RWPE1 (cell line): ENCODE data around the gene C12orf50.

Experiments
- CTCF ChIA-PET: fragments of 350-600 bp; sonication (Branson Sonifier 250); formaldehyde crosslinking; extraction: SDS; loops from one replicate; lab custom pipeline; 2021; lab: Yijun Ruan, JAX
- POLR2A ChIA-PET: fragments of 400-600 bp; formaldehyde crosslinking; extraction: SDS; loops from one replicate; lab custom pipeline; 2020; ENCODE audit warnings: antibody characterized with exemption; ENCODE audit not compliant: low non-redundant PET; lab: Yijun Ruan, JAX
- DNase-seq: peaks from one replicate; pipeline ENCODE4 v3.0.0; 2012; ENCODE audit warnings: low spot score
- H3K27ac ChIP-seq: fragments of 450-650 bp; 2 replicates; pipeline ENCODE4 v1.5.1; 2017
- TF ChIP-seq, protein P1 (sequence below): fragments of 450-650 bp; conservative IDR thresholded peaks from 2 replicates; pipeline ENCODE4 v1.5.1; 2017; ENCODE audit warnings: low read depth, mild to moderate bottlenecking

C12orf50 gene

DNA sequence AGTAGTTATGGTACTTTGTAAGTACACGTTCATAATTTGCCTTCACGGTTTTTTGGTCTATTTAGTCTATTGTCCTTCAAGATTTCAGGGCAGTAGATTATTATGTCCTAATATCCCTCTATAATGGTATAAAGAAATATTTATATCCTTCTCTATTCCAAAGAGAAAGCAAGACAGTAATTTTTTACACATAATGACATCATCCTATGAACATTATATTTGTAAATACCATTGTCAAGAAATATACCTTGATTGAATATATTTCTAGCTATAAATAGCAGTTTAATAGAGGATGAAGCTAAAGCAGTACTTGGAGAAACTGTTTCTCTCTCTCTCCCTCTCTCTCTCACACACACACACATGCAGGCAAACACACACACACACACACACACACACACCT lies 77.0 kb downstream of the C12orf50 start:
- POLR2A ChIA-PET = no interaction called here
- TF ChIP-seq, protein P1, sequence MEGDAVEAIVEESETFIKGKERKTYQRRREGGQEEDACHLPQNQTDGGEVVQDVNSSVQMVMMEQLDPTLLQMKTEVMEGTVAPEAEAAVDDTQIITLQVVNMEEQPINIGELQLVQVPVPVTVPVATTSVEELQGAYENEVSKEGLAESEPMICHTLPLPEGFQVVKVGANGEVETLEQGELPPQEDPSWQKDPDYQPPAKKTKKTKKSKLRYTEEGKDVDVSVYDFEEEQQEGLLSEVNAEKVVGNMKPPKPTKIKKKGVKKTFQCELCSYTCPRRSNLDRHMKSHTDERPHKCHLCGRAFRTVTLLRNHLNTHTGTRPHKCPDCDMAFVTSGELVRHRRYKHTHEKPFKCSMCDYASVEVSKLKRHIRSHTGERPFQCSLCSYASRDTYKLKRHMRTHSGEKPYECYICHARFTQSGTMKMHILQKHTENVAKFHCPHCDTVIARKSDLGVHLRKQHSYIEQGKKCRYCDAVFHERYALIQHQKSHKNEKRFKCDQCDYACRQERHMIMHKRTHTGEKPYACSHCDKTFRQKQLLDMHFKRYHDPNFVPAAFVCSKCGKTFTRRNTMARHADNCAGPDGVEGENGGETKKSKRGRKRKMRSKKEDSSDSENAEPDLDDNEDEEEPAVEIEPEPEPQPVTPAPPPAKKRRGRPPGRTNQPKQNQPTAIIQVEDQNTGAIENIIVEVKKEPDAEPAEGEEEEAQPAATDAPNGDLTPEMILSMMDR = no peak
- no peak overlapping the region for H3K27ac ChIP-seq
- CTCF ChIA-PET = interaction anchor here (0.6 kb wide), 2 partner anchors 445 to 467 kb away, joined by 3 read pairs; no protein-coding TSS in a partner anchor
- DNase-seq = no peak

DNA sequence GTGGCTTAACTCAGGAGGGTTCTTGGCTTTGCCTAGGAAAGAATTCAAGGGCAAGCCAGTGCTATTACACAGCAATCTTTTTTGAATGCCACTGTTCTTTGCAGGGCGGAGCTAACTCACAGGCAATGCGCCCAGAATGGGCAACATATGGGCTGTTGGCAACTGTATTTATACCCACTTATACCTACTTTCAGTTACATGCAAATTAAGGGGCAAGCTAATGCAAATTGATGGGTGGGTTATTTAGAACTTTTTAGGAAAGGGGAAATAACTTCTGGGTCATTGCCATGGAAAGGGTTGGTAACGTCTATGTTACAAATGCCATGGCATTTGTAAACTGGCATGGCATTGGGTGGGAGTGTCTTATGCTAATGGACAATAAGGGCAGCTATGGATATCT lies 85.4 kb downstream of the C12orf50 start:
- no peak overlapping the region for H3K27ac ChIP-seq
- CTCF ChIA-PET = interaction anchor here (0.6 kb wide), 2 partner anchors 91 to 1119 kb away, joined by 3 read pairs; no protein-coding TSS in a partner anchor
- POLR2A ChIA-PET = no interaction called here
- no peak for DNase-seq
- TF ChIP-seq, protein P1 = no peak

DNA sequence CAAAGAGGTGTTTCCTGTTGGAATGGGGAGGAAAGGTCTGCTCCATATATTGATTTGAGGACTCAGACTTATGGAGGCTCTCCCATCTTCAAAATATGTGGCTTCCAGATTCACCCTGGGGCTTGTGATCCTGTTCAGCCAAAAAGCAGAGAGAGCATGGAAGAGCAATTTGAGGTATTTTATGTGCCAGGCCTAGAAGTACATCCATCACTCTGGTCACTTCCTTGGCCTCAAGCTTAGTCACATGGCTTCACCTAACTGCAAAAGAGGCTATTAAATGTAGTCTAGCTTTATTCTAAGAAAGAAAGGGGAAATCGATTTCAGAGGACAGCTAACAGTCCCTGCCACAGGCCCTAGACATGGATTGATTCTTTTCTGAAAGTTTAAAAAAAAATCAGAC lies 86.2 kb downstream of the C12orf50 start:
- CTCF ChIA-PET = no interaction called here
- DNase-seq = no peak

DNA sequence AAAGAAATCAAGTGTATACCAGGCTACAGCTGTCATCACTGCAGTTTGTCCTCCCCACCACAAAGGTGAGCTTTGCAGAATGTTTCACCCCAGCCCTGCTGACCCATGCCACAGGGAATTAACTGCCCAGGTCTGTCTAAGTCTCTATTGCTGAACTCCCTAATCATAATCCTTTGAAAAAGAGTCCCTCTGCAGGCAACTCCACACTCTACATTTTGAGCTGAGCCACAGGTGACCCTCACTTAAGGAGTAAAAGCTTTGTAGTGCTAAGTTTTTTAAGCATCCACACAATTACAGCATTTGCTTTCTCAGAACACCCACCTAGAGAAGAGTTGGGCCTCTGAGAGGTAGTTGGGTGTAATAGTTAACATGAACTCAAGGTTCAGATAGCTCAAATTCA lies 90.0 kb downstream of the C12orf50 start:
- POLR2A ChIA-PET = no interaction called here
- CTCF ChIA-PET = no interaction called here
- TF ChIP-seq, protein P1 = no peak
- H3K27ac ChIP-seq = no peak overlapping the region
- DNase-seq = no peak

More for the DNA sequence above, 86.2 kb downstream of the C12orf50 start:
- POLR2A ChIA-PET = no interaction called here
- H3K27ac ChIP-seq = no peak overlapping the region
- TF ChIP-seq, protein P1 = no peak

DNA sequence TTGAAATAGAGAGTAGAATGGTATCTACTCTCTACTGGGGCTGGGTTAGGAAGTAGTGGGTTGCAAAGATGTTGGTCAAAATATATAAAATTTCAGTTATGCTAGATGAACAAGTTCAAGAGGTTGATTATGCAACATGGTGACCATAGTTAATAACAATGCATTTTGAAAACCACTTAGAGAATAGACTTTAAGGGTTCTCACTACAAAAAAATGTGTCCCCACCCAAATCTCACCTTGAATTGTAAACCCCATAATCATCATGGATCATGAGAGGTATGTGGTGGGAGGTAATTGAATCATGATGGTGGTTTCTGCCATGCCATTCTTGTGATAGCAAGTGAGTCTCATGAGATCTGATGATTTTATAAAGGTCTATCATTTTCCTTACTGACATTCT lies 94.0 kb downstream of the C12orf50 start:
- TF ChIP-seq, protein P1 = no peak
- no peak for DNase-seq
- ChIA-PET POLR2A (no interaction called here), CTCF (no interaction called here)
- no peak overlapping the region for H3K27ac ChIP-seq

DNA sequence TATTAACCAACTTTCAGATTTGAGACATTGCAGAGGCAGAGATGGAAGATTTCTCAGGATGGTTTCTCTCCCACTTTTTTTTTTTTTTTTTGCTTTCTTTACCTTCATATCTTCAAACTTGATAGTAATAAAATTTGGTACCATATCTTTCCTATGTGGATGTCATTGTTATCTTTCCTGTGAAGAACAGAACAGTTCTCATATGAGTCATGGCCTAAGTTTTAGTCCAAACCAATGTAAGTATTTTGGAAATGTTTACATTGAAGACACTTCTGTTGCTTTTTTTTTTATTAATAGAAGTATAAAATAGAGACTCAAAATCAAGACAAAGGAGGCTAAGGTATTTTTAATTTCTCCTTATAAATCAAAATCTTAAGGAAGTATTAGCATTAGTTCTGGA lies 95.2 kb downstream of the C12orf50 start:
- TF ChIP-seq, protein P1 = no peak
- no peak overlapping the region for H3K27ac ChIP-seq
- CTCF ChIA-PET = no interaction called here
- DNase-seq = no peak
- POLR2A ChIA-PET = no interaction called here
